ENCODE results near the gene TMEM119.
A peak's percentile ranks its signal among the peaks of the same experiment; 100 is the strongest.

The TMEM119 gene

GRCh38 chr12:108615918-108616317 lies 18.0 kb upstream of the TMEM119 start:
- DNase-seq: no peak

- no peak for DNase-seq
These were observed 16.8 kb upstream of the TMEM119 start for GRCh38 chr12:108614639-108615038.

GRCh38 chr12:108614041-108614440 lies 16.2 kb upstream of the TMEM119 start:
- no peak for DNase-seq

- peak; percentile 57 to 85 (median 75) for DNase-seq
These were observed 15.7 kb upstream of the TMEM119 start for GRCh38 chr12:108613548-108613947.

- DNase-seq: no peak
These were observed 15.0 kb upstream of the TMEM119 start for GRCh38 chr12:108612788-108613282.

GRCh38 chr12:108611884-108612415 lies 14.1 kb upstream of the TMEM119 start:
- DNase-seq: peak; percentile 72 to 83 (median 74)

GRCh38 chr12:108610856-108611605 lies 13.1 kb upstream of the TMEM119 start:
- no peak for DNase-seq

GRCh38 chr12:108610336-108610815 lies 12.5 kb upstream of the TMEM119 start:
- DNase-seq: no peak

GRCh38 chr12:108609537-108610335 lies 11.9 kb upstream of the TMEM119 start:
- peak in 1 of 4 experiments; percentile 9 for DNase-seq

- DNase-seq: no peak
These were observed 10.7 kb upstream of the TMEM119 start for GRCh38 chr12:108608616-108609015.

GRCh38 chr12:108607981-108608600 lies 10.2 kb upstream of the TMEM119 start:
- no peak for DNase-seq

- no peak for DNase-seq
These were observed 8.6 kb upstream of the TMEM119 start for GRCh38 chr12:108606492-108606891.

- DNase-seq: no peak
These were observed 8.0 kb upstream of the TMEM119 start for GRCh38 chr12:108605690-108606406.

GRCh38 chr12:108605000-108605689 lies 7.3 kb upstream of the TMEM119 start:
- peak in 3 of 4 experiments; percentile 28 to 45 (median 42) for DNase-seq

- DNase-seq: no peak
These were observed 6.5 kb upstream of the TMEM119 start for GRCh38 chr12:108604208-108604941.

- DNase-seq: no peak
These were observed 5.9 kb upstream of the TMEM119 start for GRCh38 chr12:108603743-108604142.

- DNase-seq: no peak
These were observed 5.3 kb upstream of the TMEM119 start for GRCh38 chr12:108602976-108603704.

GRCh38 chr12:108602209-108602705 lies 4.4 kb upstream of the TMEM119 start:
- DNase-seq: no peak

- no peak for DNase-seq
These were observed 2.8 kb upstream of the TMEM119 start for GRCh38 chr12:108600702-108601007.

Measured in suppressor macrophage (primary cell).